GM12891 (cell line): ENCODE results near the gene FMO4.
"Not testable (repeated sequence)": the region's sequence is repeated elsewhere in the genome, so short reads cannot be mapped to it uniquely, and the experiment has no call there.

Experiments used
- DNase-seq: peaks from one replicate; pipeline ENCODE4 v3.0.0; 2011; ENCODE audit warnings: low spot score; ENCODE audit not compliant: insufficient read length
- FAIRE-seq: peaks from 2 replicates; lab custom pipeline; 2011; peaks lifted over from hg19 to GRCh38; lab: Jason Lieb, UNC
- PAX5 ChIP-seq: IDR thresholded peaks from 2 replicates; pipeline ENCODE4 v1.6.1; 2011; ENCODE audit warnings: low read length, moderate library complexity, mild to moderate bottlenecking; ENCODE audit not compliant: insufficient read depth, severe bottlenecking
- POLR2A ChIP-seq: IDR thresholded peaks from 2 replicates; pipeline ENCODE4 v1.6.1; 2011; ENCODE audit warnings: low read depth, low read length, control low read depth
- POLR2AphosphoS5 ChIP-seq: IDR thresholded peaks from 2 replicates; pipeline ENCODE4 v1.6.1; 2011; ENCODE audit warnings: low read depth, low read length, control low read depth
- POU2F2 ChIP-seq: IDR thresholded peaks from 2 replicates; pipeline ENCODE4 v1.6.1; 2011; ENCODE audit warnings: low read depth, mild to moderate bottlenecking, control low read depth, low read length, moderate library complexity
- SPI1 ChIP-seq: IDR thresholded peaks from 2 replicates; pipeline ENCODE4 v1.6.1; 2011; ENCODE audit warnings: low read depth, low read length, control low read depth
- TAF1 ChIP-seq: IDR thresholded peaks from 2 replicates; pipeline ENCODE4 v1.6.1; 2011; ENCODE audit warnings: low read depth, low read length, control low read depth

FMO4 gene

GRCh38 chr1:171350594-171350993, 36.6 kb downstream of the FMO4 start:
- DNase-seq, result no peak
- TF ChIP-seq PAX5 (no peak), POLR2A (no peak), POLR2AphosphoS5 (no peak), POU2F2 (no peak), TAF1 (no peak), SPI1 (no peak)
- FAIRE-seq, result no peak

GRCh38 chr1:171351961-171352360, 38.0 kb downstream of the FMO4 start:
- FAIRE-seq (no peak), DNase-seq (no peak)
- no peak for TF ChIP-seq POU2F2
- TF ChIP-seq SPI1, result no peak
- no peak for TF ChIP-seq POLR2AphosphoS5

- no peak for FAIRE-seq
- no peak for TF ChIP-seq POLR2A
- TF ChIP-seq TAF1, result no peak
- no peak for TF ChIP-seq PAX5
- TF ChIP-seq POU2F2, result no peak
- no peak for TF ChIP-seq POLR2AphosphoS5
- no peak for TF ChIP-seq SPI1
- DNase-seq, result no peak
These were observed 38.6 kb downstream of the FMO4 start for GRCh38 chr1:171352554-171352953.

DNA sequence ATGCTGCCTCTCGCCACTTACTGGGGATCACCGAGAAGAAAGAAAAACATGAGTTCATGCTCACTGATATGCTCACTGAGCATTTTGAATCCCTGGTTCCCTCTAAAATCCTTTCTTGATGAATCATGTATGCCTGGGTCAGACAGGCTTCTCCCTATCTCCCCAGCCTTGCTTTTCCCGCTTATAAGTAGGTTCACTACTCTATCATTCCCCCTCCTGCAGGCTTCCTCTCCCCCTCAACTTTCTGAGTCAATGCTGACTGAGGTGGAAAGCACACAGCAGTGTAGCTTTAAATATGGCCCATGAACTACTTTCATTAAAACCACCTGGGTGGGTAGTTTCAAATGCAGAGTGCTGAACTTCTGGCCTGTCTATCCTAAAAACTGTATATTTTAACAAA, 41.7 kb downstream of the FMO4 start:
- DNase-seq, result no peak
- TF ChIP-seq POLR2A, result no peak
- TF ChIP-seq POLR2AphosphoS5, result no peak
- TF ChIP-seq POU2F2, result no peak
- TF ChIP-seq PAX5, result no peak
- FAIRE-seq, result no peak

DNA sequence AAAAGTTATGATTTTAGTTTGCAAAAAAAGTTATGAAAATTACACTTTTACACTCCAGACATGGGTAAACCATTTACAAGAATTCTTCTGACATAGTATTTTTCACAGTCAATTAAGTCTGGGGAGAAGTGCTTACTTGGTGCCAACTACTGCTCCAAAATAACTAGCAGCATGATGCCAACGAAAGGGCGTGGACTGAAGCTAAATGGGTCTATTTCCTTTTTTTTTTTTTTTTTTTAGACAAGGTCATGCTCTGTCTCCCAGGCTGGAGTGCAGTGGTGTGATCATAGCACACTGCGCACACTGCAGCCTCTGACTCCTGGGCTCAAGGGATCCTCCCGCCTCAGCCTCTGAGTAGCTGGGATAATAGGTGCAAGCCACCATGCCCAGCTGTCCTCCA, 43.2 kb downstream of the FMO4 start:
- DNase-seq (no peak), FAIRE-seq (no peak)

GRCh38 chr1:171359355-171359648, 45.3 kb downstream of the FMO4 start:
- not testable (repeated sequence) for DNase-seq, FAIRE-seq

More for the DNA sequence above, 43.2 kb downstream of the FMO4 start:
- TF ChIP-seq PAX5, result no peak
- TF ChIP-seq TAF1, result no peak
- TF ChIP-seq POU2F2, result no peak
- no peak for TF ChIP-seq POLR2AphosphoS5
- TF ChIP-seq SPI1, result no peak
- no peak for TF ChIP-seq POLR2A

DNA sequence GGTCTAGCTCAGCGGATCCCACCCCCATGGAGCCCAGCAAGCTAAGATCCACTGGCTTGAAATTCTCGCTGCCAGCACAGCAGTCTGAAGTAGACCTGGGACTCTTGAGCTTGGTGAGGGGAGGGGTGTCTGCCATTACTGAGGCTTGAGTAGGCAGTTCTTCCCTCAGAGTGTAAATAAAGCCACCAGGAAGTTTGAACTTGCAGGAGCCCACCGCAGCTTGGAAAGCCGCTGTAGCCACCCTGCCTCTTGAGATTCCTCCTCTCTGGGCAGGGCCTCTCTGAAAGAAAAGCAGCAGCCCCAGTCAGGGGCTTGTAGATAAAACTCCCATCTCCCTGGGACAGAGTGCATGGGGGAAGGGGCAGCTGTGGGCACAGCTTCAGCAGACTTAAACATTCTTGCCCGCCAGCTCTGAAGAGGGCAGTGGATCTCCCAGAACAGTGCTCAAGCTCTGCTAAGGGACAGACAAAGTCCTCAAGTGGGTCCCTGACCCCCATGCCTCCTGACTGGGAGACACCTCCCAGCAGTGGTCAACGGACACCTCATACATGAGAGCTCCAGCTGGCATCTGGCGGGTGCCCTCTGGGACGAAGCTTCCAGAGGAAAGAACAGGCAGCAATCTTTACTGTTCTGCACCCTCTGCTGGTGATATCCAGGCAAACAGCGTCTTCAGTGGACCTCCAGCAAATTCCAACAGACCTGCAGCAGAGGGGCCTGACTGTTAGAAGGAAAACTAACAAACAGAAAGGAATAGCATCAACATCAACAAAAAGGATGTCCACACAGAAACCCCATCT, 45.9 kb downstream of the FMO4 start:
- not testable (repeated sequence) for DNase-seq, FAIRE-seq

- DNase-seq, result no peak
- no peak for FAIRE-seq
- no peak for TF ChIP-seq POLR2A
- TF ChIP-seq TAF1, result no peak
- no peak for TF ChIP-seq SPI1
- TF ChIP-seq POLR2AphosphoS5, result no peak
- TF ChIP-seq PAX5, result no peak
- no peak for TF ChIP-seq POU2F2
These were observed 52.1 kb downstream of the FMO4 start for GRCh38 chr1:171366085-171366484.

DNA sequence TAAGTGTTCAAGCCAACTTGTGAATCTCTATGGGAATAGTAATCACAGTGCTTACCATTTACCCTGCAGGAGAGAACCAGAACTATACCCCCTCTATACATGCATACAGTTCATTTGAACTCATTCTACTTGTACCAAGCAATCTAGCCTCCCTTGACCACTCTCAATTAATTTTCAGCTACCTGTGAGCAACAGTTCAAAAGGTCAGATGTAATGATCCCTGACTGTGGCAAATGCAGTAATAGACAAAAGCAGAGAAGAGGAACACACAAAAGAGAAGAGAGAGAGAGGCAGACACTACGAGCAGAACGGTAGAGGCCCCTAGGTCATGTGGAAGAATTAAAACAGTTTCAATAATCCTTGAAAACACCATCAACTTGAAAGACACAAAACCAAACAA, 52.8 kb downstream of the FMO4 start:
- TF ChIP-seq POU2F2 (no peak), TAF1 (no peak), POLR2A (no peak), PAX5 (no peak), POLR2AphosphoS5 (no peak), SPI1 (no peak)
- DNase-seq (no peak), FAIRE-seq (no peak)

- TF ChIP-seq PAX5, result no peak
- no peak for TF ChIP-seq SPI1
- no peak for TF ChIP-seq POLR2A
- TF ChIP-seq POU2F2, result no peak
- TF ChIP-seq POLR2AphosphoS5, result no peak
- no peak for TF ChIP-seq TAF1
- no peak for FAIRE-seq
These were observed 53.5 kb downstream of the FMO4 start for GRCh38 chr1:171367436-171367835.

More at GRCh38 chr1:171367436-171367835, 53.5 kb downstream of the FMO4 start:
- no peak for DNase-seq
